Keratinocyte (primary cell): Measurements from ENCODE around the gene PLXNB2. TPM values are rescaled to one million over a fixed set of nuclear protein-coding genes. Genes with fewer than 3 reads are reported as not detected.

Experiments
- DNase-seq: peaks from one replicate; pipeline ENCODE4 v3.0.0-alpha.2; 2011; ENCODE audit warnings: low read depth, missing footprints, low spot score
- FAIRE-seq: peaks from 2 replicates; lab custom pipeline; 2011; peaks lifted over from hg19 to GRCh38; lab: Jason Lieb, UNC
- H2AFZ ChIP-seq: 2 replicates; pipeline ENCODE4 v1.6.0; 2012; ENCODE audit warnings: low read length, control low read depth, inconsistent platforms; ENCODE audit not compliant: control insufficient read depth
- H3K27ac ChIP-seq: 2 replicates; pipeline ENCODE4 v1.5.1; 2011; ENCODE audit warnings: low read length; ENCODE audit not compliant: control insufficient read depth, insufficient read depth
- H3K27me3 ChIP-seq: 3 replicates; pipeline ENCODE4 v1.6.0; 2011; ENCODE audit warnings: low read length; ENCODE audit not compliant: control insufficient read depth, insufficient read depth; ENCODE audit errors: extremely low read depth
- H3K36me3 ChIP-seq, 2 experiments: 2 replicates in 1 of 2; 3 replicates in 1 of 2; pipeline ENCODE4 v1.5.1; 2011; ENCODE audit warnings: low read length in 2 of 2, mild to moderate bottlenecking in 1 of 2; ENCODE audit not compliant: control insufficient read depth in 2 of 2, insufficient read depth in 2 of 2; ENCODE audit errors: extremely low read depth in 1 of 2
- H3K4me1 ChIP-seq: 3 replicates; pipeline ENCODE4 v1.5.1; 2011; ENCODE audit warnings: low read length; ENCODE audit not compliant: control insufficient read depth, insufficient read depth; ENCODE audit errors: extremely low read depth
- H3K4me2 ChIP-seq: 3 replicates; pipeline ENCODE4 v1.6.0; 2011; ENCODE audit warnings: low read depth, low read length; ENCODE audit not compliant: control insufficient read depth, insufficient read depth; ENCODE audit errors: extremely low read depth
- H3K4me3 ChIP-seq, 3 experiments: fragments of 200-600 bp in 1 of 3; sonication (generic) in 1 of 3; 2 replicates in 2 of 3; 3 replicates in 1 of 3; pipeline ENCODE4 v1.5.1; 2011 to 2016; ENCODE audit warnings: low read length in 3 of 3, mild to moderate bottlenecking in 3 of 3, control low read depth in 2 of 3, inconsistent platforms in 1 of 3, low read depth in 1 of 3, mixed read lengths in 1 of 3, mixed run types in 1 of 3, moderate library complexity in 1 of 3; ENCODE audit not compliant: control insufficient read depth in 2 of 3, insufficient read depth in 2 of 3; ENCODE audit errors: extremely low read depth in 1 of 3
- H3K79me2 ChIP-seq: 2 replicates; pipeline ENCODE4 v1.6.0; 2012; ENCODE audit warnings: low read length; ENCODE audit not compliant: control insufficient read depth, insufficient read depth
- H3K9ac ChIP-seq: 3 replicates; pipeline ENCODE4 v1.6.0; 2011; ENCODE audit warnings: low read length; ENCODE audit not compliant: control insufficient read depth, insufficient read depth; ENCODE audit errors: extremely low read depth
- H3K9me1 ChIP-seq: 3 replicates; pipeline ENCODE4 v1.6.0; 2011; ENCODE audit warnings: low read length; ENCODE audit not compliant: control insufficient read depth, insufficient read depth; ENCODE audit errors: extremely low read depth
- H3K9me3 ChIP-seq: 2 replicates; pipeline ENCODE4 v1.5.1; 2012; ENCODE audit warnings: low read depth, low read length; ENCODE audit not compliant: control insufficient read depth
- H4K20me1 ChIP-seq: 3 replicates; pipeline ENCODE4 v1.6.0; 2011; ENCODE audit warnings: low read length; ENCODE audit not compliant: control insufficient read depth, insufficient read depth; ENCODE audit errors: extremely low read depth
- CTCF ChIP-seq, 3 experiments: IDR thresholded peaks in 1 of 3; conservative IDR thresholded peaks in 1 of 3; optimal IDR thresholded peaks in 1 of 3; 2 replicates in 2 of 3; 3 replicates in 1 of 3; pipeline versions ENCODE3 to v1.5.1; 2011; ENCODE audit warnings: low read length in 3 of 3, mild to moderate bottlenecking in 3 of 3, moderate library complexity in 2 of 3, control low read depth in 1 of 3, inconsistent platforms in 1 of 3; ENCODE audit not compliant: insufficient read depth in 2 of 3; ENCODE audit errors: extremely low read depth in 1 of 3
- EZH2 ChIP-seq: IDR thresholded peaks from one replicate; pipeline ENCODE4 v1.6.1; 2012; ENCODE audit warnings: inconsistent platforms, mild to moderate bottlenecking, low read length, moderate library complexity
- dilution Hi-C: fragments of 300-500 bp; cut with MboI; formaldehyde crosslinking; loops from one replicate; pipeline ENCODE4 v1.7.0; 2020; ENCODE audit warnings: low sequenced_read_pairs; ENCODE audit not compliant: extremely low pct_ligation_motif_present
- polyA plus RNA-seq, 5 experiments: library from polyadenylated mRNA; depleted of rRNA in 3 of 5; stranded (reverse) in 3 of 5; stranded (forward) in 1 of 5; unstranded in 1 of 5; fragments of >200 nt; gene quantifications; 1 replicate in 1 of 5; 2 replicates in 3 of 5; 3 replicates in 1 of 5; pipeline versions ENCODE4 v1.2.1 to v1.2.3, GENCODE V29; 2011 to 2012; ENCODE audit warnings: missing spikeins in 2 of 5, low read depth in 1 of 5, low replicate concordance in 1 of 5

PLXNB2 gene
- polyA plus RNA-seq, 1 donor (not counting 4 experiments of a cell fraction or from before 2014, with no cell fraction given): 44.3 TPM

- Histone ChIP-seq H3K4me1 (peaks cover 56% of the 10 kb centered on the region), H3K79me2 (peaks cover 71% of the 10 kb centered on the region), H4K20me1 (peaks cover 7% of the 10 kb centered on the region), H3K9me1 (peaks cover 5% of the 10 kb centered on the region), H3K4me2 (peak overlapping the region; percentile 95), H3K9me3 (no peaks in the 10 kb centered on the region), H3K36me3 (peaks cover 0 to 2% of the 10 kb centered on the region in 2 experiments), H3K27me3 (no peaks in the 10 kb centered on the region), H3K27ac (peak overlapping the region; percentile 86), H3K9ac (peak overlapping the region; percentile 83), H3K4me3 (peak overlapping the region in 2 of 3 experiments; percentile 51 to 61), H2AFZ (no peak overlapping the region)
- DNase-seq: no peak
- dilution Hi-C loops: no loop called here
- peak; percentile 32 for FAIRE-seq
- TF ChIP-seq CTCF (optimal IDR thresholded peaks at IDR 0.05 in 1 of 3, IDR thresholded peaks at IDR 0.05 in 1 of 3, conservative IDR thresholded peaks at IDR 0.05 in 1 of 3; ENCODE audit: extremely low read depth in 1 of 3, insufficient read depth in 2 of 3, low read length in 3 of 3) (no peak), EZH2 (no peak)
Observed at GRCh38 chr22:50303848-50304527, 3.5 kb downstream of the PLXNB2 start.

GRCh38 chr22:50303515-50303847, 4.0 kb downstream of the PLXNB2 start:
- no peak for FAIRE-seq
- H3K27ac ChIP-seq: peak overlapping the region; percentile 86
- peaks cover 0 to 2% of the 10 kb centered on the region in 2 experiments for H3K36me3 ChIP-seq
- H3K9me1 ChIP-seq: peaks cover 5% of the 10 kb centered on the region
- no peaks in the 10 kb centered on the region for H3K27me3 ChIP-seq
- H3K4me2 ChIP-seq: peak overlapping the region; percentile 95
- dilution Hi-C loops: no loop called here
- H3K9ac ChIP-seq: peak overlapping the region; percentile 83
- H3K9me3 ChIP-seq: no peaks in the 10 kb centered on the region
- no peak overlapping the region for H2AFZ ChIP-seq
- peaks cover 56% of the 10 kb centered on the region for H3K4me1 ChIP-seq
- peaks cover 76% of the 10 kb centered on the region for H3K79me2 ChIP-seq
- TF ChIP-seq CTCF (optimal IDR thresholded peaks at IDR 0.05 in 1 of 3, IDR thresholded peaks at IDR 0.05 in 1 of 3, conservative IDR thresholded peaks at IDR 0.05 in 1 of 3; ENCODE audit: extremely low read depth in 1 of 3, insufficient read depth in 2 of 3, low read length in 3 of 3) (no peak), EZH2 (no peak)
- DNase-seq: no peak
- peak overlapping the region in 1 of 3 experiments; percentile 61 for H3K4me3 ChIP-seq
- peaks cover 7% of the 10 kb centered on the region for H4K20me1 ChIP-seq
